ENCODE data around the gene VPS13C. TPM values are rescaled to one million over a fixed set of nuclear protein-coding genes. Genes with fewer than 3 reads are reported as not detected.
"Not testable (repeated sequence)": the region's sequence is repeated elsewhere in the genome, so short reads cannot be mapped to it uniquely, and the experiment has no call there.

Gene VPS13C
- total RNA-seq, 3 donors from 2014 or later, result 15.5 to 20.6 (median 18.1) TPM

DNA sequence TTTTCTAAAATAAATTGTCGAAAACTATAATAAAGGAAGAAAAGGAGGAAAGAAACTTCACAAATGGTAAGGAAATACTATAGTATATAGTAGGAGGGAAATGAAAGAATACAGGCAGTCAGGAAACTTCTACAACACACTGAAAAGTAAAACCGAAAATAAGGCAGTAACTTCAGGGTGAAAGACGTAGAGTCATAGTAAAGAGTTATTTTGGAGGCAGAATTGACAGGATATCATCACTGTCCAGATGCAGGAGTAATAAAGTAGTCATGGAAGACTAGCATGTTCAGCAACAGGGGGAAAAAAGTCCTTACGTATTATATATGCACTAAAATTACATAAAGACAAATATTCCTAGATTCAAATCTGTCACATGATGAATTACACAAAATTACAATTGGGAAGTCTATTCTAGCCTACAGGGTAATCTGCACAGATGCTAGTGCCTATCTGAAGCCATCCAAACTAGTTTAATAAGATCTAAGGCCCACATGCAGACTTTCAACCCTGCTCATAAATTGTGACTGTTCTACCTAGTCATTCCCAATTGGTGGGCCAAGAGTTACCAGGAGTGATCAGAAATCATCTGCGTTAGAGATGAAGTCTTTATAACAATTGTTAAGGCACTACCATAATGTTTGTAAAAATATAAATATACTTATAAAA is 14.0 kb downstream of the VPS13C start:
- Mint-ChIP-seq H3K36me3 (ENCODE audit: insufficient read depth) (peaks cover 8% of the 10 kb centered on the region), H3K27me3 (ENCODE audit: low read depth) (no peaks in the 10 kb centered on the region), H3K4me3 (peak overlapping the region; percentile 75), H3K9me3 (no peaks in the 10 kb centered on the region), H3K4me1 (ENCODE audit: low read depth) (peaks cover 36% of the 10 kb centered on the region)
- ATAC-seq, result peak; percentile 67 to 82
- no peak for DNase-seq

DNA sequence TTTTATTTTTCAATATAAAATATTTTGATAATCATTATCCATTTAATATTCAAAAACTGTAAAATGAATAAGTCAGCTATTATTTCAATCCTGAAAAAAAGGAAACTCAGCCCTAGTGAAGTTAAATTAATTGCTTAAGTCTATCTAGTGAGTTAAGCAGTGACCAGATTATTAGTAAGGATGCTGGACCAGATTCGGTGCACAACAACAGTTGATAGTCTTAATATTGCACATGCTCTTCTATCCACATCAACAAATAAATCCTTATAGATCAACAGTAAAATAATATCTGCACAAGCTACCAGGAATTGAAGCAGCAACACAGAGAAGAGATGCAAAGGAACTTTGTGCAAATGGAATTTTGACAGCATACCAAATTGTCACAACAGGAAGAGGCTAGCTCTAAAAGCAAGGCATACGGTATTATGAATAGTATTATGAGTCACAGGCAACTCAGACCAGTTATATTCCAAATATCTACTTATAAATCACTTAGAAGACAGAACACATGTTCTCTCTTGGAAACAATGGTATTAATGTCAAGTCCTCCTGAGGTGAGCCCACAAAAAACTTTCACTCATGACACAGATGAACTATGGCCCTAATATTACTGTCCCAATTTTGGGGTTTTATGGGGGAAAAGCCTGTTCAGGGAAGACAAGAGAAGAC is 24.9 kb downstream of the VPS13C start:
- no peak for DNase-seq
- Mint-ChIP-seq H3K27me3 (ENCODE audit: low read depth) (no peaks in the 10 kb centered on the region), H3K4me3 (no peak overlapping the region), H3K4me1 (ENCODE audit: low read depth) (peaks cover 18% of the 10 kb centered on the region), H3K36me3 (ENCODE audit: insufficient read depth) (peaks cover 29% of the 10 kb centered on the region), H3K9me3 (peaks cover 7% of the 10 kb centered on the region)
- ATAC-seq, result no peak

DNA sequence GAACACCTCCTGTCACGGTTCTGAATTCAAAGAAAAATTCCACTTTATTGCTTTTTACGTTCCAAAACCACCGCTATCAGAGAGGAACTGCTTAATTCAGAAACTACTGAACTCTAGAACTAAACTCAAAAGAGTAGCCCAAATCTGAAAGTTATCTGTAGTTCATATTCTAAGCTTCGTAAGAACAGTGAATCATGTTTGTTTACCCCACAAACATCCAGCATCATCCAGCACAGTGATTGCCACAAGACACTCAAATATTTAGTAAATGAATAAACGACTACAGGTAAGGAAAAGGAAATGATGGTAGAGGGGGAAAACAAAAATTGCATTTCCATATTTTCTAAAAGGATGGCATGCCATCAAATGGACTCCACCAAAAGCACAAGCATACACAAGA is 32.3 kb downstream of the VPS13C start:
- ATAC-seq (no peak), DNase-seq (no peak)
- Mint-ChIP-seq H3K4me1 (ENCODE audit: low read depth) (peaks cover 16% of the 10 kb centered on the region), H3K36me3 (ENCODE audit: insufficient read depth) (peaks cover 36% of the 10 kb centered on the region), H3K9me3 (no peaks in the 10 kb centered on the region), H3K27me3 (ENCODE audit: low read depth) (no peaks in the 10 kb centered on the region), H3K4me3 (no peak overlapping the region)

DNA sequence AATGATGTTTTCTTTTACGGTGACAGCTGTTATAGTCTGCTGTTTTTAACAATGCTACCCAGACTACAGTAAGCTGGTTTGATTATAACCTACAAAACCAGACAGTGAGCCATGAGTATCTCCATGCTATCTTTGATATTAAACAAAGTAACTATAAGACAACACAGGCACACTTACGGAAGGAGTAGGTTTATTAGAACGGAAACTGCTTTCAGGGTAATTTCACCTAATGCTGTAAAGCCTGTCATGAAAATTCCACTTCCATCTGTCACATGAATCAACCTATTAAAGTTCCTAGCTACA is 33.0 kb downstream of the VPS13C start:
- Mint-ChIP-seq H3K4me1 (ENCODE audit: low read depth) (peaks cover 16% of the 10 kb centered on the region), H3K9me3 (no peaks in the 10 kb centered on the region), H3K27me3 (ENCODE audit: low read depth) (no peaks in the 10 kb centered on the region), H3K36me3 (ENCODE audit: insufficient read depth) (peaks cover 40% of the 10 kb centered on the region), H3K4me3 (no peak overlapping the region)
- ATAC-seq, result no peak
- no peak for DNase-seq

DNA sequence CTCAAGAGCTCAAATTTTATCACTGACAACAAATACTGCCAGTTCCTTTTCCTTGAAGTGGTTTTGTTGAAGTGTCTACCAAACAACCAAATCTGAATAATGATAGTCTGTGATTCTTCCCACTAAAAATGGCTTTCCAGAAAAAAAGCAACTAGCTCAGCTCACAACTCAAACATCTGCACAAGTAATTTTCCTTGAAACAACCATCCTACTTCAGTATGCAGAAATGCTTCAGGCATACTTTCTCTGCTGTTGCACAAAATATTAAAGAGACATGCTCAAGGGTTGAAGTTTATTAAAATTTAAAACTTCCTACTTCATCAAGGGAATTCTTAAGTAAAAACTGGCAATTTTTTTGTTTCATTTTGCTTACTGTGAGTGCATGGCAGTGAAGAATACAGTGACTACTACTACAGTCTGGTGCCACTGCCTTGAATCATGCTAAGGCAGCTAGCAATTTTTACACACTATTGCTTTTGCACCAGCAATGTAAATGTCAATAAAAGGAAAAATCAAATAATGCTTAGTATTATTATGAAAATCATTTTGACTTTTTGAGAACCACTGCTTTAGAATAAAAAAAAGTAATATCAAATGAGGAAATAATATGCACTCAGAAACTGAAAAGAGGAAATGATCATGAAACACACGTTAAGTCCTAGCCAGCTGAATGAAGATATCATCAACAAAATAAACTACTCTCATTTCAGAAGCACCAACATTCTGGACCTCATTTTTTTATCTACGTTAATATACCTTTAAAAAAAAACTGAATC is 33.6 kb downstream of the VPS13C start:
- no peak overlapping the region for H3K4me3 Mint-ChIP-seq
- DNase-seq, result no peak
- no peak for ATAC-seq
- no peaks in the 10 kb centered on the region for H3K27me3 Mint-ChIP-seq (ENCODE audit: low read depth)
- peaks cover 45% of the 10 kb centered on the region for H3K36me3 Mint-ChIP-seq (ENCODE audit: insufficient read depth)
- H3K9me3 Mint-ChIP-seq, result no peaks in the 10 kb centered on the region
- H3K4me1 Mint-ChIP-seq (ENCODE audit: low read depth), result peaks cover 16% of the 10 kb centered on the region

DNA sequence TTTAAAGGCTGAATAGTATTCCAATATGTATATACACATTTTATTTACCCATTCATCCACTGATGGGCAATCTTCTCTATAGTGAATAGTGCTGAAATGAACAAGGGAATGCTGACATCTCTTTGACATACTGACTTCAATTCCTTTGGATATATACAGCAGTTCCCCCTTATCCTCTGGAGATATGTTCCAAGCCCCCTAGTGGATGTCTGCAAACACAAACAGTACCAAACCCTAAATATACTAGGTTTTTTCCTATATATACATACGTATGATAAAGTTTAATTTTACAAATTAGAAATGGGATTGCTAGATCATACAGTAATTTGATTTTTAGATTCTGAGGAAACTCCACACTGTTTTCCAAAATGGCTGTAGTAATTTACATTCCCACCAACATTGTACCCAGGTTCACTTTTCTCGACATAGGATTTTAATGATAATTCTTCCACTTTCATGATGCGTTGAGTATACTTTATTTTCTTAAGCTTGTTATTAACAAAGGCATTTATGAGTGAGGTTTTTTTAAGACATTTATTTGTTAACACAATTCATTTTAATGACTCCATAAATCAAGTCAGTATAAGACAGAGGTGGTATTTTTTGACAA is 38.2 kb downstream of the VPS13C start:
- DNase-seq, result no peak
- Mint-ChIP-seq H3K36me3 (ENCODE audit: insufficient read depth) (peaks cover 53% of the 10 kb centered on the region), H3K4me1 (ENCODE audit: low read depth) (peaks cover 8% of the 10 kb centered on the region), H3K27me3 (ENCODE audit: low read depth) (no peaks in the 10 kb centered on the region), H3K4me3 (no peak overlapping the region), H3K9me3 (no peaks in the 10 kb centered on the region)
- no peak for ATAC-seq

DNA sequence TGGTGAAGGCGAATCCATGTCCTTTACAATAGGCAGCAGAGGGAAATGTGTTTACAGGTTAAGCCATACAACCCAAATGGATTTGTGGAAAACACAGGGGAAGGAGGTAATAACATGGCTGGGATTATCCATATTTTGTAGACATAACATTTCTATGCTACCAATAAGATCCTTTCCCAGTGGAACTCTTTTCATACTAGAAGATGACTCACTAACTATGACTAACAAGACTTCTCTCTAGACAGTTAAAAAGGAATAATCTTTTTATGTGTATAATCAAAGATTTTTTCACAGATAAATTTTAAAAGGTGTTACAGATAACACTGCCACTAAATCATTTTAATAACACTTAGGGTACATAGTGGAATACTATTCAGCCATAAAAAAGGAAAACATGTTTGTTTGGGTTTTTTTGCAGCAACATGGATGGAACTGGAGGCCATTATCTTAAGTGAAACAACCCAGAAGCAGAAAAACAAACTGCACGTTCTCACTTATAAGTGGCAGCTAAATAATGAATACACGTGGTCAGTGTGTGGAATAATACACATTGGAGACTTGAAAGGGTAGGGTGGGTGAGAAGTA is 39.6 kb downstream of the VPS13C start:
- peaks cover 52% of the 10 kb centered on the region for H3K36me3 Mint-ChIP-seq (ENCODE audit: insufficient read depth)
- peaks cover 4% of the 10 kb centered on the region for H3K9me3 Mint-ChIP-seq
- H3K4me3 Mint-ChIP-seq, result no peak overlapping the region
- no peak for ATAC-seq
- no peaks in the 10 kb centered on the region for H3K27me3 Mint-ChIP-seq (ENCODE audit: low read depth)
- no peak for DNase-seq
- H3K4me1 Mint-ChIP-seq (ENCODE audit: low read depth), result peaks cover 1% of the 10 kb centered on the region

DNA sequence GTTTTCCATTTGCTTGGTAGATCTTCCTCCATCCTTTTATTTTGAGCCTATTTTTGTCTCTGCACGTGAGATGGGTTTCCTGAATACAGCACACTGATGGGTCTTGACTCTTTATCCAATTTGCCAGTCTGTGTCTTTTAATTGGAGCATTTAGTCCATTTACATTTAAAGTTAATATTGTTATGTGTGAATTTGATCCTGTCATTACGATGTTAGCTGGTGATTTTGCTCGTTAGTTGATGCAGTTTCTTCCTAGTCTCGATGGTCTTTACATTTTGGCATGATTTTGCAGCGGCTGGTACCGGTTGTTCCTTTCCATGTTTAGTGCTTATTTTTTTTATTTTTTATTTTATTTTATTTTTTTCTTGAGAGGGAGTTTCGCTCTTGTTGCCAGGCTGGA is 54.9 kb downstream of the VPS13C start:
- DNase-seq, H3K9me3 Mint-ChIP-seq: not testable (repeated sequence)

DNA sequence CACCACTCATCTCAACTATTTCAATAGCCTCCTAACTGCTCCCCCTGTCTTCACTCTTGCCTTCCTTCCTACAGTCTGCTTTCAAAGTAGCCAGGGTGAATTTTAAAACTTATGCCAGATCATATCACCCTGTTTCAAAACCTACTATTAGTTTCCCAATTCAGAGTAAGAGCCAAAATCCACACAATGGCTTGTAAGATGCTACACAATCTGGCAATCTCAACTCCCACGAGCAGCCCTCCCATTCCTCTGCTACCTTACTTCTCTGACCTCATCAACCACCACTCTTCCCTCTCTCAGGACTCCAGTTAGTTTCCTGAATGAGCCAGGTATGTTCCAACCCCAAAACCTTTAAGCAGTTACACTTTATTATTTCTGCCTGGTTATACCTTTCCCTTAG is 62.5 kb downstream of the VPS13C start:
- H3K36me3 Mint-ChIP-seq (ENCODE audit: insufficient read depth), result peaks cover 39% of the 10 kb centered on the region
- ATAC-seq (no peak), DNase-seq (no peak)
- no peak overlapping the region for H3K4me3 Mint-ChIP-seq
- H3K9me3 Mint-ChIP-seq, result peaks cover 5% of the 10 kb centered on the region
- no peaks in the 10 kb centered on the region for H3K27me3 Mint-ChIP-seq (ENCODE audit: low read depth)
- H3K4me1 Mint-ChIP-seq (ENCODE audit: low read depth), result peaks cover 2% of the 10 kb centered on the region

More for the DNA sequence above, 54.9 kb downstream of the VPS13C start:
- H3K4me1 Mint-ChIP-seq (ENCODE audit: low read depth); ATAC-seq; H3K4me3 Mint-ChIP-seq; H3K27me3 Mint-ChIP-seq (ENCODE audit: low read depth): not testable (repeated sequence)
- peaks cover 27% of the 10 kb centered on the region for H3K36me3 Mint-ChIP-seq (ENCODE audit: insufficient read depth)

DNA sequence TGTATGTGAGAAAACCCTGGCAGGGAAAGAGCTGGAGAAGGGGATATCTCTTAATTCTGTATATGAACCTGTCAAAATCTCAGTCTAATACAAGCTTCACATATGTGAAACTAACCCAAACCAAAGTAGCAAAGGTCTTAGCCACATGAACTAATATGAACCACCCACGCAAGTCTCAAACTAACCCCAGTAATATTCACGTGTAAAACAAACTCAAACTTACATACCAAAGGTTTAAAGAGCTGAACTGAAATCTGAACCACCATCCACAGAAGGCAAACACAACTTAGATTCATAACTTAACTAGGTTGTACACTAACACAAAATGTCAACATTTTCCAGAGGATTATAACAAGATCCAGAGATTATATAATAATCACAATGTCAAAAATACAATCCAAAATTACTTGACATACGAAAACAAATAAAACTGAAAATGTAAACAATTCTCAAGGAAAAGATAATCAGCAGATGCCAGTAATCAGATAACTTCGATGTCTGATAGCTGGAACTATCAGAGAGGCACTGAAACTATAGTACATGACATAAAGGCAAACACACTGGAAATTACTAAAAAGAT is 64.1 kb downstream of the VPS13C start:
- ATAC-seq (no peak), DNase-seq (no peak)
- H3K36me3 Mint-ChIP-seq (ENCODE audit: insufficient read depth), result peaks cover 41% of the 10 kb centered on the region
- peaks cover 2% of the 10 kb centered on the region for H3K4me1 Mint-ChIP-seq (ENCODE audit: low read depth)
- H3K4me3 Mint-ChIP-seq, result no peak overlapping the region
- H3K9me3 Mint-ChIP-seq, result peaks cover 5% of the 10 kb centered on the region
- H3K27me3 Mint-ChIP-seq (ENCODE audit: low read depth), result no peaks in the 10 kb centered on the region

DNA sequence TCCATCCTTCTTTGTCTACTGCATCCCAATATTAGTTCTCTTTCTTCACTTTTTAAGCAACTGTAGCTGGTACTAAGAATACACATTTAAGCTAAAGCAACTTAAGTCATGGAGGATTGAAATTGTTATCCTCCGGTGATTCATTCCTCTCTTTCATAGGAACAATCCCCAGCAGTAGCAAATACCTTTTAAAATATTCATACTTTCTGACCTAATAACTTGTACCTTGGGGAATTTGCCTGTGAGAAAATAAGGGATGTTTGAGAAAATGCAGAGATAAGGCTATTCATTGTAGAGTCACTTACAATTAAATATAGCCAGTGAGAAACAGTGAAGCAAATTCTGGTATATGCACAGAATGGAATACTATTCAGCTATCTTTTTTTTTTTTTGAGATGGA is 66.0 kb downstream of the VPS13C start:
- Mint-ChIP-seq H3K36me3 (ENCODE audit: insufficient read depth) (peaks cover 48% of the 10 kb centered on the region), H3K4me3 (no peak overlapping the region), H3K4me1 (ENCODE audit: low read depth) (peaks cover 2% of the 10 kb centered on the region), H3K9me3 (peaks cover 5% of the 10 kb centered on the region), H3K27me3 (ENCODE audit: low read depth) (no peaks in the 10 kb centered on the region)
- DNase-seq (no peak), ATAC-seq (no peak)

DNA sequence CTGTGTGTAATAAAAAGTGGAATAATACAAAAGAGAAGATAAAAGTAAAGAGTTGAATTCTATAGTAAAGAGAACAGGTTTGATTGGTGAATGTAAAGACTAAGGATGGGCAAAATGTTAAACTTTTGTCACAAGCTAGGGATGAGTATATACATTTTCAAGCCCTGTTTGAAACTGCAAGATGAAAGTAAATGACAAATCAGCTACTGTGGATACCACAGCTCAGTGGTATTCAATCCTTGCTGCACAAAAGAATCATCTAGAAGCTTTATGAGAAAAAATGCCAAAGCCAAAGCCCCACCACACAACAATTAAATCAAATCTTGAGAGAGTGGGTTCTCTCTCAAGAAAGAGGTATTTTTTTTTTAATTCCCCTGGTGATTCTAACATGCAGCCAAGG is 67.7 kb downstream of the VPS13C start:
- Mint-ChIP-seq H3K27me3 (ENCODE audit: low read depth) (no peaks in the 10 kb centered on the region), H3K36me3 (ENCODE audit: insufficient read depth) (peaks cover 52% of the 10 kb centered on the region), H3K9me3 (peaks cover 4% of the 10 kb centered on the region), H3K4me1 (ENCODE audit: low read depth) (peaks cover 2% of the 10 kb centered on the region), H3K4me3 (no peak overlapping the region)
- ATAC-seq, result no peak
- DNase-seq, result no peak

DNA sequence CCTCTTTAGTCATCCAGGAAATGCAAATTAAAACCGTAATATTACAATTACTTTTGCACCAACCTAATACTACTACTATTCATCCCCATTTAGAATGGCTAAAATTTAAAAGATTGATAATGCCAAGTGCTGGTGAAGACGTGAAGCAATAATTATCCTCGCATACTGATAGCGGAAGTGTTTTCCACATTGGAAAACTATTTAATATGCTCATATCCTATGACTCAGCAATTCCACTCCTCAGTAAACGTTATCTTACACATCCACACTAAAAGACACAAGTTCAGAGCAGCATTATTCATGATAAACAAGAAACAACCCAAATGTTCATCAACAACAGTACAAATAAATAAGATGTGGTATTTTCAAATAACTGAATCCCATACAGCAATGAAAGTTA is 70.6 kb downstream of the VPS13C start:
- no peaks in the 10 kb centered on the region for H3K9me3 Mint-ChIP-seq
- no peaks in the 10 kb centered on the region for H3K27me3 Mint-ChIP-seq (ENCODE audit: low read depth)
- peaks cover 49% of the 10 kb centered on the region for H3K36me3 Mint-ChIP-seq (ENCODE audit: insufficient read depth)
- ATAC-seq (no peak), DNase-seq (no peak)
- peaks cover 2% of the 10 kb centered on the region for H3K4me1 Mint-ChIP-seq (ENCODE audit: low read depth)
- no peak overlapping the region for H3K4me3 Mint-ChIP-seq

DNA sequence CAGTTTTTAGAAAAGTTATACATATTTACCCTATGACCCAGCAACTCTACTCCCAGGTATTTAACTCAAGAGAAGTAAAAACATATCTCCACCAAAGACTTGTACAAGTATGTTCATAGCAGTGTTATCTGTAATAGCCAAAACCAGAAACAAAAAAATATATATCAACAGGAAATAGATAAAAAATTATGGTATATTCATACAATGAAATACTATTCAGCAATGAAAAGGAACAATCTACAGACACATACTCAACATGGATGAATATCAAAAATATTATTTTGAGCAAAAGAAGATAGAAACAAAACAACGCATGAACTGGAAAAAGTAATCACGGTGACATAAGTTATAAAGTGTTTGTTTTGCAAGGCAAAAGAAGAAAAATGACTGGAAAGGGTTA is 72.4 kb downstream of the VPS13C start:
- peaks cover 59% of the 10 kb centered on the region for H3K36me3 Mint-ChIP-seq (ENCODE audit: insufficient read depth)
- no peaks in the 10 kb centered on the region for H3K9me3 Mint-ChIP-seq
- ATAC-seq (no peak), DNase-seq (no peak)
- no peaks in the 10 kb centered on the region for H3K27me3 Mint-ChIP-seq (ENCODE audit: low read depth)
- H3K4me1 Mint-ChIP-seq (ENCODE audit: low read depth), result peaks cover 2% of the 10 kb centered on the region
- no peak overlapping the region for H3K4me3 Mint-ChIP-seq

All from activated T-cell treated with anti-CD3 and anti-CD28 coated beads, Interleukin-2, amount 50 U/mL, for 4 hours (primary cell).